ENCODE measurements around the gene TNS2.

DNA sequence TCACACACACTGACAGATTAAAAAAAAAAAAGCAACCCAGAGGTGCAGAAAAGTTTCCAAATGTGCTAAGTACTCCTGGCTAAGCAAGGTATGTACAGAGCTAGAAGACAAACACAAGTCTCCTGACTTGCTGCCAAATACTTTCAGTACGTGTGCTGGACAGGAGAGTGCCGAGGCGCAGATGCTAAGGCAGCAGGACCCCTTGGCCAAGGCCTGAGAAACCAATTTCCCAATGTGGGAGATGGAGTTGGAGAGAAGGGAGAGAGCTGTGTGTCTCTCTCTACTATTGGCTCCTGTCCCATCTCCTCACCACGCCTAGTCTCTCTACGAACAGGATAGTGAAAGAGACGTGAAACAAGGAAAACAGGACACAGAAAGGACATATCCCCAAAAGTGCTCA is 24.0 kb downstream of the TNS2 start:
- TF ChIP-seq CTCF (conservative IDR thresholded peaks at IDR 0.05; ENCODE audit: low read depth, low read length) (no peak), EZH2 (IDR thresholded peaks at IDR 0.05; ENCODE audit: low read length, unreplicated experiment) (no peak)

Data from PC-3 (cell line).